Hippocampal formation (tissue), 2 donors: ENCODE results near the gene PRDM16.

Experiments used
- DNase-seq, 2 donors: peaks; one replicate each; lab custom pipeline; 2025; lab: John Stamatoyannopoulos, UW

Gene PRDM16

GRCh38 chr1:3336641-3337630, 267.9 kb downstream of the PRDM16 start:
- no peak for DNase-seq

- DNase-seq: no peak
These were observed 269.1 kb downstream of the PRDM16 start for GRCh38 chr1:3337798-3338724.

GRCh38 chr1:3338725-3339070, 269.7 kb downstream of the PRDM16 start:
- no peak for DNase-seq

GRCh38 chr1:3339856-3340255, 270.9 kb downstream of the PRDM16 start:
- DNase-seq: no peak

GRCh38 chr1:3340548-3341235, 271.7 kb downstream of the PRDM16 start:
- no peak for DNase-seq

- DNase-seq: no peak
These were observed 272.4 kb downstream of the PRDM16 start for GRCh38 chr1:3341236-3341994.

- no peak for DNase-seq
These were observed 274.0 kb downstream of the PRDM16 start for GRCh38 chr1:3342960-3343359.

GRCh38 chr1:3344395-3344794, 275.4 kb downstream of the PRDM16 start:
- no peak for DNase-seq

GRCh38 chr1:3345792-3346191, 276.8 kb downstream of the PRDM16 start:
- peak in 1 of 2 donors; percentile 29 for DNase-seq

GRCh38 chr1:3346478-3346877, 277.5 kb downstream of the PRDM16 start:
- DNase-seq: no peak

GRCh38 chr1:3347257-3348020, 278.4 kb downstream of the PRDM16 start:
- no peak for DNase-seq

- DNase-seq: peak; percentile 48 to 57
These were observed 279.3 kb downstream of the PRDM16 start for GRCh38 chr1:3348196-3348865.

- DNase-seq: no peak
These were observed 280.4 kb downstream of the PRDM16 start for GRCh38 chr1:3349161-3349967.

- no peak for DNase-seq
These were observed 280.9 kb downstream of the PRDM16 start for GRCh38 chr1:3349968-3350299.

GRCh38 chr1:3350506-3351261, 281.7 kb downstream of the PRDM16 start:
- peak; percentile 81 to 82 for DNase-seq

GRCh38 chr1:3351449-3352298, 282.7 kb downstream of the PRDM16 start:
- DNase-seq: no peak

GRCh38 chr1:3352299-3352951, 283.4 kb downstream of the PRDM16 start:
- no peak for DNase-seq
